Measurements from ENCODE around the gene STX12.
A peak's percentile ranks its signal among the peaks of the same experiment; 100 is the strongest.
"Not testable (repeated sequence)": the region's sequence is repeated elsewhere in the genome, so short reads cannot be mapped to it uniquely, and the experiment has no call there.

STX12 gene

DNA sequence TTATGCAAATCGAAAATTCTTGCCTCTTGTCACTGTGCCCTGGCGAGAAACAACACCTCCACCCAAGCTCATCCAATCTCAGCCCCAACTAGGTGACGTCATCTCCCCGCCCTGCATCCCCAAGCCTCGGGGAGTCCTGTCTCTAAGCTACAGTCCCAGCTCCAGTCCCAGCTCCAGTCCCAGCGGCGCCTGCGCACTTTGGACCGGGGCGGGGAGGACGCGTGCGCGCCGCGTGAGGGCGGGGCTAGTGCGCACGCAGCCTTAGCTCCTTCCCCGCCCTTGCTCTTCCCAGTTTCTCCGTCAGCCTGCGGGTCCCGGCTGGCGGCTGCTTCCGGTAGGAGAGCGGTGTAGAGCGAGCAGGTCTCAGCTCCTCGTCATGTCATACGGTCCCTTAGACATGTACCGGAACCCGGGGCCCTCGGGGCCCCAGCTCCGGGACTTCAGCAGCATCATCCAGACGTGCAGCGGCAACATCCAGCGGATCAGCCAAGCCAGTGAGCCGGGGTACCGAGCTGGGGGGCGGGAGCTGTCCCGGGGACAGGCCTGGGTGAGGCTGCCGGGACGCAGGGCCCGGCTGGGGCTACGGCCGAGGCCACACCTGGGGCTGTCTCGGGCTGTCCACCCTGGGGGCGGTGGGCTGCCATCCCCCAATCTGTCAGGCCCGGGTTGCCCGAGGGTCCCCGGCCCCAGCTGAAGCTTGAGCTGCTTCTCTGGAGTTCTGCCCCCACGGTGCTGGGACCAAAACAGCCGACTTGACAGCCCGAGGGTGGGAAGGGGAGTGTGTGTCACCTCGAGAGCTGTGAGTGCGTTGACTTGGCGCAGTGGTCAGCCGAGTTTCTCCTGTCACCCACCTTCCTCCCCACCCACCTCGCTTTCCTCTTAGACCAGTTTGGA, at the start of gene STX12:
STX12 (plus strand) TSS at position 288 of the 894 bp plus-strand sequence; CDS start at position 377, 89 bp downstream.
- peak; percentile 94 for DNase-seq

DNA sequence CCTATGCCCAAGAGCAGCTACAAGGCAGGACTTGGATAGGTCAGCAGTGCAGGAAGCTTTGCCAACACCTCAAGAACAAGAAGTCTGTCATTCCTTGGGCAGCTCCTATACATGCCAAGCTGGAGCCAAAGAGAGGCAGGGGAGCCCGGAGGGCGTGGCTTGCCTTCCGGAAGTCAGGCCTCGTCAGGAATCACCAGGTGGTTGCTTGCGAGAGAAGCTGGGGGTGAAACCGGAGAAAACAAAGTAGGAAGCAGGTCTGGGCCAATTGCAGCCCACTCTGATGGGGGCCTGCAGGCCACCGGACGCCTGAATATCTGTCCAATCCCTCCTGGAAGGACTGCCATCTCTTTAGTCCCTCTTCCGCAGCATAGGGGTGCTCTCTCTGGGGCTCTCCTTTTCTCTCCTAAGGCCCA, 48.1 kb upstream of the STX12 start:
- peak; percentile 77 for DNase-seq

DNA sequence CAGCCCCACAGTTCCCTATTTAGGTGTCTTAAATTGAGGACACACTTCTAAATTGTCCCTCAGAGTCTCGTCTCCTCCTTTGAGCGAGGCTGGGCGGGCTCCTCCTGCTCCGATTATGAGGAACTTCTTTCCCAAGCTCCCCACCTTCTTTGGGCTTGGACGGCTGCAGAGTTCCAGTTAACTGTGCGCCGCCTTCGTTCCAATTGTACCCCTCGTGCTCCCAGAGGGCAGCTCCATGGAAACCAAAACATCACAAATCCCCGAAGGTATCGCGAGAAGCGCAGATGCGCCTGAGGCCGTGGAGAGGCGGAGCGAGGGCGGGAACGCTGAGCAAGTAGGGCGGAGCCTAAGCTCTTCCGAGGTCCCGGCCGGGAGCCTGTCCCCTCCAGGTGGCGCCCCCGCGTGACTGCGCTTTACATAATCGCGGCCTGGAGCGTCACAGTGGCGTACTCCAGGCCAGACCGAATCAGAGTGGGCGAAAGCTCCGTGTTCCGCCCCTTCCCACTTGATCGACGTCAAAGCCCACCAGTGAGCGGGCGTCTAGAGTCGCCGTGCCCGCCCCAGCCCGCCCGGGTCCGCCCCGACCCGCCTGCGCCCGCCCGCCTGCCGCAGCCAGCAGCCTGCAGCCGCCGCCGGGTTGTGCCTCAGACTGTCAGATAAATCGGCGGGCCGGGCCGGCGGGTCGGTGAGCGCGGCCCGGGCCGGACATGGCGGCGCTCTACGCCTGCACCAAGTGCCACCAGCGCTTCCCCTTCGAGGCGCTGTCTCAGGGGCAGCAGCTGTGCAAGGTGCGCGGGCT, 47.4 kb upstream of the STX12 start, which contains the start of gene FAM76A:
FAM76A (plus strand) TSS at position 588 of the 799 bp plus-strand sequence; CDS start at position 708, 120 bp downstream.
- DNase-seq = peak; percentile 98

DNA sequence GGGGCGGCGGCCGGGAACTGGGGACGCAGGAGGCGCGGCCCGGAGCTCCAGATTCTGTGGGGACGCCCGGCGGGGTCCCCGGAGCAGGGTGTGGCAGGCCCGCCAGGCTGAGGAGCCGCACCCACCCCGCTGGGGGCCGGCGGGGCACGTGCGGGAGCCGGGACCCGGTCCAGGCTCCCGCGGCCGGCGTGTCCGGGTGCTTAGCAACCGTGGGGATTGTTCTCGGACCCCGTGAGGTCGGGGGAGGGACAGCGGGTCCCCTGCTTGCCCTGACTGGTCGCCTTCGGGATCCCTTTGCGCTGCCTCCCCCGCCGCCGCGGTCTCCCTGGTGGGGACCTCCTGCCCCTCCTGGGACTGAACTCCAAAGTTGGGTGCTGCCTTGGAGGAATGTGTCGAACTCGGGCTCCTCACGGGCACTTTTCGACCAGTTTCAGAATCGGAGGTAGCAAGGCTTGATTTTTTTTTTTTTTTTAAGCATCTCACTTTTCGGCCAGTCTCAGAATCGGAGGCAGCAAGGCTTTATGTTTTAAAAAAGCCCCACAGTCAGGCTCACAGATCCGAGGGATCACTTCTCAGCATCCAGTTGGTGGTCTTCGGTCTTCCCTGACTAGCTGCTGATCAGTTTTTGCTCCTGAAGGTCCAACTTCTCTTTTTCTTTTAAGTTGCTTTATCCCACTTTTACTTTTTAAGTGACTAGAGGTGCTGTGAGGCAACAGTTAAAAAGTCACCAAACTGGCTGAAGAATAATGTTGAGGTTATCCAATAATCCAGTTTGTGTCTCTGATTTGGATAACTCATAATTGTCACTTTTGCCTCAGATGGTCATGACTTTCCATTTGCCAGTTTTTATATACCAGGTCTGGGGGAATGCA, 46.6 kb upstream of the STX12 start:
- peak; percentile 26 for DNase-seq

GRCh38 chr1:27727126-27727525, 45.9 kb upstream of the STX12 start:
- no peak for DNase-seq

GRCh38 chr1:27736252-27736651, 36.8 kb upstream of the STX12 start:
- DNase-seq = no peak

- DNase-seq = no peak
These were observed 31.9 kb upstream of the STX12 start for GRCh38 chr1:27741121-27741520.

- no peak for DNase-seq
These were observed 28.5 kb upstream of the STX12 start for GRCh38 chr1:27744556-27744955.

- DNase-seq = no peak
These were observed 27.6 kb upstream of the STX12 start for GRCh38 chr1:27745466-27745865.

DNA sequence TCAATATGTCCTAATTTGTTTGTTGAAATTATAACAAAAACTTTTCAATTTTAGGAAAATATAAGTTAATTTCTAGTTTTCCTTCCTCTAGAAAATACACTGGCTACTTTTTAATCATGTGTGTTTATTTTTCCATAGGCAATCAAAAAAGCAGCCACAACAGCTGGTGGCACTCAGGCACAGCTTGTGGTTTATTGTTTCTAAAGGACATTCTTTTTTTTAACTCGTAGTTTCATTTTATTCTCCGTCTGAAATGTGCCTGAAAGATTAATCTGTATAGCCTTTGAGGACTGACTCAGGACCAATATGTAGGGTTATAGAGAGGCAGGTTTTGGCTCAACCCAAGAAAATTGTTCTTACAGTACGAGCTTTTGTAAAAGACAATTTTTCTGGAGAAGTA, 20.7 kb upstream of the STX12 start:
- DNase-seq = no peak

DNA sequence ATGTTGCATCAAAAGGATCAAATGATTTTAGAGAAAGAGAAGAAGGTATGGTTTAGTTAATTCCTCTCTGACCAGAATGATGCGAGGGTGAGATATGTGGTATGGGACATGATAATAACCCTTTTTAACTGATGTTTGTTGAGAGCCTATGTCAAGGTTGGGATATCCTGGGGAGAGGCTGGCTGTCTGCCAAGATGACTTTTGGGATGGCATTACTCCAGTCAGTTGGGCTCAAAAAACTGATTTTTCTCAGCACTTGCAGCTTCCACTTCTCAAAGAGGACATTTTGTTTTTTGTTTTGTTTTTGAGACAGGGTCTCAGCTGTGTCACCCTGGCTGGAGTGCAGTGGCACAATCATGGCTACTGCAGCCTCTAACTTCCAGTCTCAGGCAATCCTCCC, 17.7 kb upstream of the STX12 start:
- DNase-seq = no peak

GRCh38 chr1:27755865-27756264, 17.2 kb upstream of the STX12 start:
- no peak for DNase-seq

DNA sequence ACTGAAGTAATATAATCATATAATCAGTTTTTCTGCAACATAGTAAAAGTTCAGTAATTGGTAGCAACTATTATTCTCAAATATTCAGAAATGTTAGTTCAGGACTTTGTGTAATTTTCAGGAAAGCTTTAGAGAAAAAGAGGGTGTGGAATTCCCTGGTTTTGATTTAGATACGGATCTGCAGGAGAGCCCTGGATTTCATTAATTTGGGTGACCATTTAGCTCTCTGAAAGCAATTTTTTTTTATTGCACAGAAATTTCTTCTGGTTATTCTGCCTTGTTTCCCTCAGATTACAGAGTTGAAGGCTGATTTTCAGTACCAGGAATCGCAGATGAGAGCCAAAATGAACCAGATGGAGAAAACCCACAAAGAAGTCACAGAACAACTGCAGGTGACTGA, 13.8 kb upstream of the STX12 start:
- no peak for DNase-seq

DNA sequence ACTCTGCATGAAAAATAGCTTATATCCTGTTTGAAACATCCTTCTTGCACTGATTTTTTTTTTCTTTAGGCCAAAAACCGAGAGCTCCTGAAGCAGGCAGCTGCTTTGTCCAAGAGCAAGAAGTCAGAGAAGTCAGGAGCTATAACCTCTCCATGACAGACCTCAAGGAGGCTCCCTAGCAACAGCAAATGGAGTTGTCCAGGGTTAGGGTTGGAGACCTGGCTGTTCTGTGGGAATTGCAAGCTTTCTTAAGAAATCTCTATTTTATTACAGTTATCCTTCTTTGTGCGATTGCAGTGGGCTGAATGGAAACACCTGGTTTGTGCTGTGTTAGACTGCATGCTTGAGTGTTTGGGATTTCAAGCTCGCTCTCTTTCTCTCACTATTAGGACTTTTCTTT, 12.6 kb upstream of the STX12 start:
- DNase-seq = no peak

- DNase-seq = no peak
These were observed 11.0 kb upstream of the STX12 start for GRCh38 chr1:27762033-27762432.

DNA sequence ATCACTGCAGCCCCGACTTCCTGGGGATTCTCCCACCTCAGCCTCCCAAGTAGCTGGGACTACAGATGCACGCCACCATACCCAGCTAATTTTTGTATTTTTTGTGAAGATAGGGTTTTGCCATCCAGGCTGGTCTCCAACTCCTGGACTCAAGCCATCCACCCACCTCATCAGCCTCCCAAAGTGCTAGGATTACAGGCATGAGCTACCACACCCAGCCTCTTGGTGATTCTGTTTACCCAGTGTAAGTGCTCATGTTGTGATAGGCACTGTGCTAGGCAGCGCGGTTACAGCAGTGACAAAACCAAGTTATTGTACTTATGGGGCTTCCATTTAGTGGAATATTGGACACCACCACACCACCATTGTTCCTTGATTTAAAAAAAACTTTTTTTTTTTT, 9.7 kb upstream of the STX12 start:
- no peak for DNase-seq

DNA sequence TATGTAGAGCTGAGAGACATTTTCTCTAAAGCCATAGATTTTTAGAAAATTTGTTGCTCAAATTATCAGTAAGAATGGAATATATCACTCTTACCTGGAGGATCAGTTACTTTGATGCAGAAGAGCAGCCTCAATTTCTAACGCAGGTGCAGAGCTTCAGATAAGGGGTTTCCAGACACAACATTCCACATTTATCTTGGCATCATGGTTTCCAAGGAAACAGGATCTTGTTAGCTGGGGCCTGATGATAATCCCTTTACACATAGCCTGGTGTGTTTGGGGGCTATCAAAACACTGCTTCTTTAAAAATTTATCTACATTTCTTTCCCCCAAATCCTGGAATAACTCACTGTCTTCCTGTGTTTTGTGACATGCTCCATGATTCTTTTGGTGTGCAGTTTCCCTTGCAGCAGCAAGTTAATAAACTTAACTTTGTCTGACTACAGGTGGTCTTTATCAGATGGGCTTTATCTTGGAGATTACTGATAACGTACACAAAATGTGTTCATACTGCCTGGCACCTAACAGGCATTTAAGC, 2.7 kb upstream of the STX12 start:
- DNase-seq = no peak

GRCh38 chr1:27772036-27772931, 735 bp upstream of the STX12 start:
- DNase-seq = no peak

DNA sequence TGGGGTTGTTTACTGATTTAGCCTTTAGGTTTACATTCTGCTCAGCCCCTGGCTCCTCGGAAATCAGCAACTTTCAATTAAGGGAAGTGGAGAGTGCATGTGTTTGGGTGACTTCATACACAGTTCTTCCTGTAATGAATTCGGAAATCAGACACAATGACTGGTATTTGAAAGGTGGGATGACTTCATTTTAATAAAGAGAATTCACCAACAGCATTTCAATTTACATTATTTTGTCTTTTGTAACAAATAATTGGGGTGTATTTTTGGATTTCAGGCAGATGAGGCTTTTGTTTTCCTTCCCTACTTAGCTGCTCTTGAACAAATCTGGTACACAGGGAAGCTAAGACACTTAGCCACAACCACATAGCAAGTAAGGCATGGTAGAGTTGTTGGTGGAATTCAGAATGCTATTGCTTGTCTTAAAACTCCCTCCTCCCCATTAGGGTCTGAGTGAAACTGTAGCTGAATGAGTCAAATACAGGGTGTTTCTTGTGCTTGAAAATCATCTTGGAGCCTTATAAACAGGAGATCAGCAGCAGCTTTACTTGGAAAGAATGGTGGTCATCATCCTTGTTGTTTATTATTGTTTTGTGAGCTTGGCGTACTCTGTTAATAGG, 917 bp downstream of the STX12 start:
- no peak for DNase-seq

GRCh38 chr1:27774654-27775053, 1.6 kb downstream of the STX12 start:
- no peak for DNase-seq

DNA sequence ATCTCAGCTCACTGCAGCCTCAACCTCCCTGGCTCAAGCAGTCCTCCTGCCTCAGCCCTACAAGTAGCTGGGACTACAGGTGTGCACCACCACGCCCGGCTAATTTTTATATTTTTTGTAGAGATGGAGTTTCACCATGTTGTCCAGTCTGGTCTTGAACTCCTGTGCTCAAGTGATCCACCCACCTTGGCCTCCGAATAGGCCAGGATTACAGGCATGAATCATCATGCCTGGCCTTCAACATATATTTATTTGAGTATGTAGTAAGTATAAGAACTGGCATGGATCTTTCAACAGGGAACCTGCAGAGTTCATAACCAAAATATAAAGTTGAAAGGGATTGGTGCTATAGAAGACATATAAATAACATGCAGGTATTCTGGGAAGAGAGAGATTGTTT, 2.3 kb downstream of the STX12 start:
- DNase-seq = not testable (repeated sequence)
